NCI-H146 (cell line): ENCODE data around the gene SAMD9L.
"Not testable (repeated sequence)": the region's sequence is repeated elsewhere in the genome, so short reads cannot be mapped to it uniquely, and the experiment has no call there.

Experiments used
- DNase-seq: peaks from one replicate; lab custom pipeline; 2025; lab: John Stamatoyannopoulos, UW

SAMD9L gene

GRCh38 chr7:93146036-93146435 lies 2.1 kb downstream of the SAMD9L start:
- no peak for DNase-seq

GRCh38 chr7:93145354-93145753 lies 2.8 kb downstream of the SAMD9L start:
- DNase-seq = no peak

GRCh38 chr7:93142127-93142526 lies 6.1 kb downstream of the SAMD9L start:
- no peak for DNase-seq

- no peak for DNase-seq
Measured at GRCh38 chr7:93140582-93141191, 7.5 kb downstream of the SAMD9L start.

GRCh38 chr7:93138576-93138975 lies 9.6 kb downstream of the SAMD9L start:
- DNase-seq = no peak

GRCh38 chr7:93133005-93133404 lies 15.2 kb downstream of the SAMD9L start:
- DNase-seq = no peak

GRCh38 chr7:93132216-93132615 lies 16.0 kb downstream of the SAMD9L start:
- no peak for DNase-seq

GRCh38 chr7:93126954-93127353 lies 21.2 kb downstream of the SAMD9L start:
- DNase-seq = not testable (repeated sequence)

GRCh38 chr7:93123532-93123931 lies 24.7 kb downstream of the SAMD9L start:
- DNase-seq = not testable (repeated sequence)

GRCh38 chr7:93120592-93121549 lies 27.3 kb downstream of the SAMD9L start:
- no peak for DNase-seq

GRCh38 chr7:93119191-93119905 lies 28.8 kb downstream of the SAMD9L start:
- DNase-seq = peak; percentile 12

- DNase-seq = peak; percentile 77
Measured at GRCh38 chr7:93117852-93118530, 30.2 kb downstream of the SAMD9L start, which contains the start of gene SAMD9. TSS of gene SAMD9 (minus strand) at chr7:93117979. CDS start at chr7:93106097, 11,882 bp downstream.

- peak; percentile 26 for DNase-seq
Measured at GRCh38 chr7:93117327-93117726, 30.9 kb downstream of the SAMD9L start.

GRCh38 chr7:93115796-93116195 lies 32.4 kb downstream of the SAMD9L start:
- DNase-seq = no peak

- DNase-seq = no peak
Measured at GRCh38 chr7:93108003-93108402, 40.2 kb downstream of the SAMD9L start.

- DNase-seq = no peak
Measured at GRCh38 chr7:93097388-93097787, 50.8 kb downstream of the SAMD9L start.

- no peak for DNase-seq
Measured at GRCh38 chr7:93092757-93093370, 55.3 kb downstream of the SAMD9L start.
